ENCODE data around the gene DDAH1. TPM values are rescaled to one million over a fixed set of nuclear protein-coding genes. Genes with fewer than 3 reads are reported as not detected.

Gene DDAH1
- total and polyA plus RNA-seq, 4 donors = 25.8 to 42.7 (median 31.7) TPM

- H3K27ac ChIP-seq (ENCODE audit: low read depth in 1 of 2, low read length in 2 of 2) = peak overlapping the region; percentile 2 to 28
- H3K27me3 ChIP-seq (ENCODE audit: control insufficient read depth in 4 of 4, insufficient read depth in 4 of 4, low read length in 3 of 4) = no peaks in the 10 kb centered on the region
- no peak overlapping the region for H3K4me3 ChIP-seq (ENCODE audit: low read depth in 1 of 3, low read length in 3 of 3)
- 70% methylated on average over 4 of the region's 4 CpGs for WGBS
- DNase-seq (ENCODE audit: low spot score) = no peak
- H3K9me3 ChIP-seq (ENCODE audit: control insufficient read depth in 4 of 4, low read length in 3 of 4) = peaks cover 0 to 5% (median 0%) of the 10 kb centered on the region in 4 donors
- TF ChIP-seq REST (IDR thresholded peaks at IDR 0.05) (no peak), HNF4A (conservative IDR thresholded peaks at IDR 0.05) (peak; percentile 82 to 93), SP1 (IDR thresholded peaks at IDR 0.05) (peak; percentile 30), RXRA (IDR thresholded peaks at IDR 0.05) (peak; percentile 58 to 69), HNF4G (IDR thresholded peaks at IDR 0.05) (peak; percentile 51), EGR1 (IDR thresholded peaks at IDR 0.05; ENCODE audit: low read depth in 2 of 2) (no peak), JUND (IDR thresholded peaks at IDR 0.05) (peak in 1 of 2 donors; percentile 13)
- H3K36me3 ChIP-seq (ENCODE audit: control insufficient read depth in 4 of 4, insufficient read depth in 3 of 4, low read depth in 1 of 4, low read length in 3 of 4) = no peaks in the 10 kb centered on the region
- peaks cover 1 to 12% (median 9%) of the 10 kb centered on the region in 4 donors for H3K4me1 ChIP-seq (ENCODE audit: control insufficient read depth in 4 of 4, insufficient read depth in 4 of 4, low read length in 3 of 4)
- H3K9ac ChIP-seq (ENCODE audit: low read depth in 1 of 2, low read length in 2 of 2) = no peak overlapping the region
These were observed 85.5 kb downstream of the DDAH1 start for GRCh38 chr1:85379203-85380136.

DNA sequence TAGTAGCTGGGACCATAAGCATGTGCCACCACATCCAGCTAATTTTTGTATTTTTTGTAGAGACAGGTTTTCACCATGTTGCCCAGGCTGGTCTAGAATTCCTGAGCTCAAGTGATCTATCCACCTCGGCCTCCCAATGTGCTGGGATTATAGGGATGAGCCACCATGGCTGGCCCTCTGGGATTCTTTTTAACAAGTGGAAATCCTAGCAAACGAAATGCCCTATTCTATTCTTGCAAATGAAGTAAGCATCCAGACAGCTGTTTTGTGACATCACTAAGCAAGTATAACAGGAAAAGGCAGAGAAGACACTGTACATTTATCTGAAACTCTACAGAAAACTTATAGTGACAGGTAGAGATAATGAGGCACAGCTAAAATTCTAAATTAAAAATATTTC lies 86.4 kb downstream of the DDAH1 start:
- no peaks in the 10 kb centered on the region for H3K27me3 ChIP-seq (ENCODE audit: control insufficient read depth in 4 of 4, insufficient read depth in 4 of 4, low read length in 3 of 4)
- H3K9me3 ChIP-seq (ENCODE audit: control insufficient read depth in 4 of 4, low read length in 3 of 4) = peaks cover 0 to 5% (median 0%) of the 10 kb centered on the region in 4 donors
- no peak for DNase-seq (ENCODE audit: low spot score)
- TF ChIP-seq HNF4A (conservative IDR thresholded peaks at IDR 0.05) (no peak), TAF1 (conservative IDR thresholded peaks at IDR 0.05) (no peak), REST (IDR thresholded peaks at IDR 0.05) (no peak), JUND (IDR thresholded peaks at IDR 0.05) (no peak), FOXA2 (IDR thresholded peaks at IDR 0.05) (no peak), HNF4G (IDR thresholded peaks at IDR 0.05) (no peak), RAD21 (IDR thresholded peaks at IDR 0.05) (no peak), SP1 (IDR thresholded peaks at IDR 0.05) (no peak), CTCF (IDR thresholded peaks at IDR 0.05; ENCODE audit: low read depth, low read length, missing input control) (no peak), RXRA (IDR thresholded peaks at IDR 0.05) (no peak), NR2F2 (IDR thresholded peaks at IDR 0.05) (no peak), FOXA1 (IDR thresholded peaks at IDR 0.05) (no peak), GABPA (IDR thresholded peaks at IDR 0.05 in 1 of 2, conservative IDR thresholded peaks at IDR 0.05 in 1 of 2) (no peak)
- TF ChIP-seq, protein P1, sequence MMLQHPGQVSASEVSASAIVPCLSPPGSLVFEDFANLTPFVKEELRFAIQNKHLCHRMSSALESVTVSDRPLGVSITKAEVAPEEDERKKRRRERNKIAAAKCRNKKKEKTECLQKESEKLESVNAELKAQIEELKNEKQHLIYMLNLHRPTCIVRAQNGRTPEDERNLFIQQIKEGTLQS (IDR thresholded peaks at IDR 0.05) = no peak
- H3K4me1 ChIP-seq (ENCODE audit: control insufficient read depth in 4 of 4, insufficient read depth in 4 of 4, low read length in 3 of 4) = peaks cover 3 to 21% (median 13%) of the 10 kb centered on the region in 4 donors
- H3K36me3 ChIP-seq (ENCODE audit: control insufficient read depth in 4 of 4, insufficient read depth in 3 of 4, low read depth in 1 of 4, low read length in 3 of 4) = no peaks in the 10 kb centered on the region
- H3K9ac ChIP-seq (ENCODE audit: low read depth in 1 of 2, low read length in 2 of 2) = no peak overlapping the region
- whole genome bisulfite sequencing = 90% methylated on average over 2 of the region's 2 CpGs
- no peak overlapping the region for H3K27ac ChIP-seq (ENCODE audit: low read depth in 1 of 2, low read length in 2 of 2)
- no peak overlapping the region for H3K4me3 ChIP-seq (ENCODE audit: low read depth in 1 of 3, low read length in 3 of 3)
